Lower lobe of right lung (tissue), 2 donors: ENCODE results near the gene NUTM2G. TPM values are rescaled to one million over a fixed set of nuclear protein-coding genes. Genes with fewer than 3 reads are reported as not detected.
"Not testable (repeated sequence)": the region's sequence is repeated elsewhere in the genome, so short reads cannot be mapped to it uniquely, and the experiment has no call there.

Experiments
- ATAC-seq, 2 donors: fragments of 200-7000 bp; cut with Tn5 transposase; one replicate each; pipeline ENCODE4 v1.9.1; 2020 to 2022; ENCODE audit warnings: mild to moderate bottlenecking in 2 of 2, moderate library complexity in 2 of 2
- DNase-seq: peaks from one replicate; pipeline ENCODE4 v3.0.0-alpha.2; 2020
- H3K27ac ChIP-seq: fragments of 200-600 bp; one replicate; pipeline ENCODE4 v1.8.0; 2022
- H3K27me3 ChIP-seq: fragments of 200-600 bp; one replicate; pipeline ENCODE4 v1.8.0; 2022; ENCODE audit warnings: low read depth
- H3K36me3 ChIP-seq: fragments of 200-600 bp; one replicate; pipeline ENCODE4 v1.8.0; 2022; ENCODE audit warnings: mild to moderate bottlenecking
- H3K4me1 ChIP-seq: fragments of 200-600 bp; one replicate; pipeline ENCODE4 v1.8.0; 2022
- H3K4me3 ChIP-seq: fragments of 200-600 bp; one replicate; pipeline ENCODE4 v1.8.0; 2022; ENCODE audit warnings: mild to moderate bottlenecking
- H3K9me3 ChIP-seq: fragments of 200-600 bp; one replicate; pipeline ENCODE4 v1.8.0; 2022
- intact Hi-C: fragments of 100-400 bp; cut with DNase I; formaldehyde crosslinking; loops from one replicate; pipeline ENCODE4 v1.11.0; 2022
- long read RNA-seq: library from polyadenylated mRNA; unstranded; transcript quantifications from one replicate; pipeline ENCODE4 v2.0.0, GENCODE V29; 2021
- total RNA-seq: library from RNA; stranded (reverse); fragmentation: NEBNext Ultra II Directional; extraction: Animal tissue kit (Norgen Biotek cat#: 25700); gene quantifications from one replicate; pipeline ENCODE4 v1.2.1, GENCODE V29; 2021
- TF ChIP-seq, protein P1 (sequence below): fragments of 200-600 bp; IDR thresholded peaks from one replicate; pipeline ENCODE4 v1.8.0; 2022; ENCODE audit warnings: antibody characterized with exemption, mild to moderate bottlenecking
- donor health status: DM: no; HTN: yes; CAD: no; lungs with severe emphysema.

Gene NUTM2G, protein sequence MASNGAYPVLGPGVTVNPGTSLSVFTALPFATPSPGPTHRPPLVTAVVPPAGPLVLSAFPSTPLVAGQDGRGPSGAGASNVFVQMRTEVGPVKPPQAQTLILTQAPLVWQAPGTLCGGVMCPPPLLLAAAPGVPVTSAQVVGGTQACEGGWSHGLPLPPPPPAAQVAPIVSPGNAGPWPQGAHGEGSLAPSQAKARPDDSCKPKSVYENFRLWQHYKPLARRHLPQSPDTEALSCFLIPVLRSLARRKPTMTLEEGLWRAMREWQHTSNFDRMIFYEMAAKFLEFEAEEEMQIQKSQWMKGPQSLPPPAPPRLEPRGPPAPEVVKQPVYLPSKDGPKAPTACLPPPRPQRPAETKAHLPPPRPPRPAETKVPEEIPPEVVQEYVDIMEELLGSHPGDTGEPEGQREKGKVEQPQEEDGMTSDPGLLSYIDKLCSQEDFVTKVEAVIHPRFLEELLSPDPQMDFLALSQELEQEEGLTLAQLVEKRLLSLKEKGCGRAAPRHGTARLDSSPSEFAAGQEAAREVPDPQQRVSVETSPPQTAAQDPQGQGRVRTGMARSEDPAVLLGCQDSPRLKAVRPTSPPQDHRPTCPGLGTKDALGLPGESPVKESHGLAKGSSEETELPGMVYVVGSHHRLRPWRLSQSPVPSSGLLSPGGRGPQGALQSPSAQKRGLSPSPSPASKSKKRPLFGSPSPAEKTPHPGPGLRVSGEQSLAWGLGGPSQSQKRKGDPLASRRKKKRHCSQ
- not detected for total RNA-seq
- long read RNA-seq, partial matches to known transcripts: 2 of 8 reads
- long read RNA-seq, other reads (novel, unspliced or antisense): 6 of 8 reads

DNA sequence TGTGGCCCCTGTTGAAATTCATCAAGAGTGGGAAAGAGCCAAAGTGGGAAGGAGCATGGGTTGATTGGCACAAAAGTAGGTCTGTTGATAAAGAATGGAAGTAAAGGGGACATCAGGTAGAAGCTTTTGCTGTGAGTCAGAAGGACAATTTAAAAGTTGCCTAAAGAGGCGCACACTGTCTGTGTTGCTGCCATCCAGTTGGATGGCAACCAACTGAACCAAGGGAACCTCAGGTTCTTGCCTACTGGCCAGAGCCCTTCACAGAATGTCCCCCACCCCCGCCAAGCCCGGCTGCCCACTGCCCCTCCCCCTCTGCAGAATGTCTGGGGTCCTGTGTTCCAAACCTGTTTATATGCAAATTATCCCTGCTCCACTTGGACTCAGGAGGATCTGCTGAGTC is at the start of gene NUTM2G:
NUTM2G (plus strand) TSS at position 301 of the 400 bp plus-strand sequence. CDS start 182 bp downstream, outside the sequence.
- H3K27ac ChIP-seq, H3K4me3 ChIP-seq, ATAC-seq, DNase-seq, H3K9me3 ChIP-seq, H3K27me3 ChIP-seq, H3K4me1 ChIP-seq, H3K36me3 ChIP-seq, intact Hi-C loops: not testable (repeated sequence)

DNA sequence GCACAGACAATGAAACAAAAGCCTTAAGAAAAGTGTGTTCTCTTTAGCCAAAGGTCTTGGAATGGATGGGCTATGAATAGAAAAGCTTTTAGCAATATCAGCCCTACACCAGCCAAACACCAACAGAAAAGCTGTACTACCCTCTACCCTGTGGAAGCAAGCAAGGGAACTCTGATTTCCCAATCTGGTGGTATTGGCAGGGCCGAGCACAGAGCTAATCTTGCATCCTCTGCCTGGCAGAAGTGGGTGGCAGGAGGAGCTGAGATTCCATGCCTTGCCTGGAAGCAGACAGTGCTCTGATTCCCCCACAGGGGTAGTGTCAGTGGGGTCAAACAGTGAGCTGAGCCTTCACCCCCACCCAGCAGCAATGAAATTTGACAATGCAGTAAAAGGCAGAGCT is 44.7 kb upstream of the NUTM2G start:
- Histone ChIP-seq H3K4me3 (no peak overlapping the region), H3K27ac (no peak overlapping the region), H3K4me1 (no peaks in the 10 kb centered on the region), H3K27me3 (peaks cover 6% of the 10 kb centered on the region), H3K9me3 (no peaks in the 10 kb centered on the region), H3K36me3 (no peaks in the 10 kb centered on the region)
- intact Hi-C loops: no loop called here
- TF ChIP-seq, protein P1, sequence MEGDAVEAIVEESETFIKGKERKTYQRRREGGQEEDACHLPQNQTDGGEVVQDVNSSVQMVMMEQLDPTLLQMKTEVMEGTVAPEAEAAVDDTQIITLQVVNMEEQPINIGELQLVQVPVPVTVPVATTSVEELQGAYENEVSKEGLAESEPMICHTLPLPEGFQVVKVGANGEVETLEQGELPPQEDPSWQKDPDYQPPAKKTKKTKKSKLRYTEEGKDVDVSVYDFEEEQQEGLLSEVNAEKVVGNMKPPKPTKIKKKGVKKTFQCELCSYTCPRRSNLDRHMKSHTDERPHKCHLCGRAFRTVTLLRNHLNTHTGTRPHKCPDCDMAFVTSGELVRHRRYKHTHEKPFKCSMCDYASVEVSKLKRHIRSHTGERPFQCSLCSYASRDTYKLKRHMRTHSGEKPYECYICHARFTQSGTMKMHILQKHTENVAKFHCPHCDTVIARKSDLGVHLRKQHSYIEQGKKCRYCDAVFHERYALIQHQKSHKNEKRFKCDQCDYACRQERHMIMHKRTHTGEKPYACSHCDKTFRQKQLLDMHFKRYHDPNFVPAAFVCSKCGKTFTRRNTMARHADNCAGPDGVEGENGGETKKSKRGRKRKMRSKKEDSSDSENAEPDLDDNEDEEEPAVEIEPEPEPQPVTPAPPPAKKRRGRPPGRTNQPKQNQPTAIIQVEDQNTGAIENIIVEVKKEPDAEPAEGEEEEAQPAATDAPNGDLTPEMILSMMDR: no peak
- DNase-seq (no peak), ATAC-seq (peak; percentile 39 to 55)

DNA sequence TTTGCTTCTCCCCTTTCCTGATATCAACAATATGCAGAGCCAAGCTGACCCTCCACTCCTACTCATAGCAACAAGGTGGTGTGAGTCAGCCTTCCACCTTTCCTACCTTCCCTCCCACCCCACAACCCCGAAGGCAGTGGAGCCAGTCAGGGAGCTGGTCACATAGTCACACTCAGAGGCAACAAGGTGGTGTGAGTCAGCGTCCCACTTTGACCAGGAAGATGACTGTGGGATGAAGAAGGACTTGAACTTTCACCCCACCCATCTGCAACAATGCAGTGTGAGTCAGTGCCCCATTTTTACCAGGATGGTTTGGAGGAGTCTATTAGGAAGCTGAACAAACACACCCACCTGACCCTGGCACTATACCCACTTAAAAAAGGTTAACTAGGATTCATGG is 44.2 kb upstream of the NUTM2G start:
- TF ChIP-seq, protein P1: no peak
- Histone ChIP-seq H3K36me3 (no peaks in the 10 kb centered on the region), H3K27ac (no peak overlapping the region), H3K27me3 (peaks cover 1% of the 10 kb centered on the region), H3K4me1 (no peaks in the 10 kb centered on the region), H3K9me3 (no peaks in the 10 kb centered on the region), H3K4me3 (no peak overlapping the region)
- intact Hi-C loops: no loop called here
- ATAC-seq (peak; percentile 38 to 40), DNase-seq (no peak)

DNA sequence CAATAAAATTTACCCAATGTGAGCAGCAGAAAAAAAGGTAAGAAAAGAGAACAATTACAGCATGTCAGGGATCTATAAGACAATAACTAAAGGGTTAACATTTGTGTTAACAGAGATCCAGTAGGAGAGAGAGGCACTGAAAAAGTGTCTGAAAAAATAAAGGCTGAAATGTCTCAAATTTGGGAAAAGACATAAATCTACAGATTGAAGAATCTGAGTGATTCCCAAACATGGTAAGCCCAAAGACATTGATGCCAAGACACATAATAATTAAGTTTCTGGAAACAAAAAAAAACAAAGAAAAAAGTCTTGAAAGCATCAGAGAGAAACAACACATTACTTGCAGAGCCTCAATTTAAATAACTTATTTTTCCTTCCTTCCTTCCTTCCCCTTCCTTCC is 43.2 kb upstream of the NUTM2G start:
- TF ChIP-seq, protein P1: no peak
- Histone ChIP-seq H3K9me3 (no peaks in the 10 kb centered on the region), H3K4me3 (no peak overlapping the region), H3K27ac (no peak overlapping the region), H3K4me1 (no peaks in the 10 kb centered on the region), H3K27me3 (no peaks in the 10 kb centered on the region), H3K36me3 (no peaks in the 10 kb centered on the region)
- ATAC-seq: no peak
- intact Hi-C loops: no loop called here
- DNase-seq: no peak

DNA sequence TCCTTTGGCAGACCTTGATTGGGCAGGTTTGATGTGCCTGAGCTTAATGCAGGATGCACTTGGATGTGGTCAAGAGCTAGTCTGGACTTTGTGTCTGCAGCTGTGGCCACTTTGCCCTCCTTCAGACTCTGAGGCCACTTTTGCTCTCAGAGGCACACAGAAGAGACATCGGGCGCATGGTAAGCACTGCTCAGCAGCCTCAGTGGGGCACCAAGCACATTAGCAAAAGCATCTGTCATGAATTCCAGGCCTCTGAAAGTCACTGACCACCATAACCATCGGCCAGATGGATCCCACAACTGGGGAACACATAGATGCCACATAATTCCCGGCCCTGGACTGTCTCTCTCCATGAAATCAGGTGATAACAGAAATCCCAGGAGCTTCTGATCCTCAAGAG is 40.1 kb upstream of the NUTM2G start:
- Histone ChIP-seq H3K9me3 (no peaks in the 10 kb centered on the region), H3K4me3 (no peak overlapping the region), H3K27ac (no peak overlapping the region), H3K36me3 (peaks cover 10% of the 10 kb centered on the region), H3K4me1 (no peaks in the 10 kb centered on the region), H3K27me3 (no peaks in the 10 kb centered on the region)
- intact Hi-C loops: no loop called here
- TF ChIP-seq, protein P1: no peak
- DNase-seq (no peak), ATAC-seq (no peak)

DNA sequence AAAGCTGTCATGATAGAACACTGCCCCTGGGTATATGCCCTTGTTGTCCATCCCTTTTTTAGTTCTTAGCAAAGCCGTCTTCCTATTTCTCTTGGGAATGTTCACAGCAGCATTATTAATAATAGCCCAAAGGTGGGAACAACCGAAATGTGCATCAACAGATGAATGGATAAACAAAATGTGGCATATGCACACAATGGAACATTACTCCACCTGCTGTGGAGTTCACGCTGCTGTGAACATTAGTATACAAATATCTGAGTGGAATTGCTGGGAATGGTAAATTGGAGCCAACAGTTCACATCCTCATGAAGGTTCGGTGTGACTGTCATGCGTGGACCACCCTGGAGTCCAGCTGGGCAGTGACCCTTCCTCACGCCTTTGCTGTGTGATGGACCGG is 36.5 kb upstream of the NUTM2G start:
- Histone ChIP-seq H3K27ac (no peak overlapping the region), H3K4me3 (no peak overlapping the region), H3K4me1 (no peaks in the 10 kb centered on the region), H3K27me3 (no peaks in the 10 kb centered on the region), H3K36me3 (peaks cover 24% of the 10 kb centered on the region), H3K9me3 (no peaks in the 10 kb centered on the region)
- TF ChIP-seq, protein P1: no peak
- DNase-seq: no peak
- intact Hi-C loops: no loop called here
- no peak for ATAC-seq

DNA sequence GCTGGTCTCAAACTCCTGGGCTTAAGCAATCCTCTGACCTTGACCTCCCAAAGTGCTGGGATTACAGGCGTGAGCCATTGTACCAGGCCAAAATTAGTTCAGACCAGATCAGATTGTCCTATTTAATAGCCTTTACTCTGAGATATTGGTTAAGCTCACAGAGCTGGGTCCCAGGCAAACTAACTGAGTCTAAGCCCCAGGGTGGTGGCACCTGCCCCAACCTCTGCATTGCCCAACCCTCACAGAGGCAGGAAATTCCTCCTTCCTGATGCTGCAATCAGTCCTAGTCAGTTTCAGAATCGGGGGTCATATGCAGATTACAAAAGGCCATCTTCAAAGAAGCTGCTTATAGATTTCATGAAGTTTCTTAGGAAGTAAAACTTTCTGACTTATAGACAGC is 28.6 kb upstream of the NUTM2G start:
- DNase-seq, H3K4me1 ChIP-seq, H3K4me3 ChIP-seq, intact Hi-C loops, H3K27ac ChIP-seq, H3K27me3 ChIP-seq, H3K9me3 ChIP-seq: not testable (repeated sequence)
- peaks cover 19% of the 10 kb centered on the region for H3K36me3 ChIP-seq
- peak in 1 of 2 donors; percentile 32 for ATAC-seq

DNA sequence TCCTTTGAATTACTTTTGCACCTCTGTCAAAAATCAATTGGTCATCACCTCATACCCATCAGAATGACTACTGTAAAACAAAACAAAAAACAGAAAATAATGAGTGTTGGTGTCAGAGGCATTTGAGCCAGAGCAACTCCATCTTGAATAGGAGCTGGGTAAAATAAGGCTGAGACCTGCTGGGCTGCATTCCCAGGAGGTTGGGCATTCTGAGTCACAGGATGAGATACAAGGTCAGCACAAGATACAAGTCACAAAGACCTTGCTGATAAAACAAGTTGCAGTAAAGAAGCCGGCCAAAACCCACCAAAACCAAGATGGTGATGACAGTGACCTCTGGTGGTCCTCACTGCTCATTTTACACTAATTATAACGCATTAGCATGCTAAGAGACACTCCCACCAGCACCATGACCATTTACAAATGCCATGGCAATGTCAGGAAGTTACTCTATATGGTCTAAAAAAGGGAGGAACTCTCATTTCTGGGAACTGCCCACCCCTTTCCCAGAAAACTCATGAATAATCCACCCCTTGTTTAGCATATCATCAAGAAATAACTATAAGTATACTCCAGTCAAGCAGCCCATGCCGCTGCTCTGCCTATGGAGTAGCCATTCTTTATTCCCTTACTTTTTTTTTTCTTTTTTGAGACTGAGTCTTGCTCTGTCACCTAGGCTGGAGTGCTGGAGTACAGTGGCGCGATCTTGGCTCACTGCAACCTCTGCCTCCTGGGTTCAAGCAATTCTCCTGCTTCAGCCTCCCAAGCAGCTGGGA is 23.5 kb upstream of the NUTM2G start:
- ATAC-seq, H3K9me3 ChIP-seq, H3K4me3 ChIP-seq, H3K27ac ChIP-seq, H3K36me3 ChIP-seq, intact Hi-C loops, DNase-seq, H3K27me3 ChIP-seq, H3K4me1 ChIP-seq: not testable (repeated sequence)
